Measurements from ENCODE around the gene ESRRA.

Gene ESRRA

DNA sequence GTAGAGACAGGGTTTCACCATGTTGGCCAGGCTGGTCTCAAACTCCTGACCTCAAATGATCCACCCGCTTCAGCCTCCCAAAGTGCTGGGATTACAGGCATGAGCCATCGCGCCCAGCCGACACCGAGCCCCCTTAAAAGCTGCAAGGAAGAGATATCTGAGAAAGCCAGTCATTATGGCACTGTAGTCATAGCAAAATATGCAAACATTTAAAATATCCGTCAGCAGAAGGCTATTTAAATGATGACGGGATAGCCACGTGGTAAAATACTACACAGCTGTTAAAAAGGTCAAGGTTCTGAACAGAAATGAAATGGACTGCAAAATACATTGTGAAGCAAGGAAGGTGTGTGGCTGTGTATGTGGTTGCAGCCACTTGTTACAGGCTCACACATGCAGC, 28.2 kb downstream of the ESRRA start:
- no peak for TF ChIP-seq CTCF (IDR thresholded peaks at IDR 0.05; ENCODE audit: extremely low read depth, insufficient read depth, missing control alignments)
- in situ Hi-C loops (cut with MboI; ENCODE audit: low pct_unique_long_range_greater_than_20kb, low sequenced_read_pairs, unreplicated experiment), result no loop called here
- no peak for DNase-seq (ENCODE audit: low spot score)

GRCh38 chr11:64334764-64335735, 29.7 kb downstream of the ESRRA start:
- peak; percentile 93 for DNase-seq (ENCODE audit: low spot score)
- TF ChIP-seq CTCF (IDR thresholded peaks at IDR 0.05; ENCODE audit: extremely low read depth, insufficient read depth, missing control alignments), result no peak
- in situ Hi-C loops (cut with MboI; ENCODE audit: low pct_unique_long_range_greater_than_20kb, low sequenced_read_pairs, unreplicated experiment), result no loop called here

DNA sequence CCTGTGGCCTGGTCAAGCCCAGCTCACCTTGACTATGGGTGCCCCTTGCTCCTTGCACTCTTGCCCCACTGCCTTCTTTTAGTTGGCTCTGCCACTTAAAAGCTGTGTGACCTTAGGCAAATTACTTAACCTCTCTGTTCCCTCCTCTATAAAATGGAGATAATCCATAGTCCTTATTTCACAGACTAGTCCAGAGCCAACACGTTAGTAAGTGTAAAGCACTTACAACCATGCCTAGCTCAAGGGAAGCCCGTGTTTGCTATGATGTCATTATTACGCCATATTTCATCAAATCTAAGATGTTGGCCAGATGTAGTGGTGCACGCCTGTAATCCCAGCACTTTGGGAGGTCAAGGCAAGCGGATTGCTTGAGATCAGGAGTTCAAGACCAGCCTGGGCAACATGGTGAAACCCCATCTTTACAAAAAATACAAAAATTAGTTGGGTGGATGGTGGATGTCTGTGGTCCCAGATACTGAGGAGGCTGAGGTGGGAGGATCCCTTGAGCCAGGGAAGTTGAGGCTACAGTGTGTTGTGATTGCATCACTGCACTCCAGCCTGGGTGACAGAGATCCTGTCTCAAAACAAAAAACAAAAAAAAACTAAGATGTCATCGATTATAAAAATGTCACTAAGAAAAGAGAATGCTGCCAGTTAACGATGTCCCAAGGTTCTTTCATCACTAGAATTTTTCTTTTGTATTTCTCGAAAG, 32.4 kb downstream of the ESRRA start:
- TF ChIP-seq CTCF (IDR thresholded peaks at IDR 0.05; ENCODE audit: extremely low read depth, insufficient read depth, missing control alignments), result no peak
- DNase-seq (ENCODE audit: low spot score), result no peak
- in situ Hi-C loops (cut with MboI; ENCODE audit: low pct_unique_long_range_greater_than_20kb, low sequenced_read_pairs, unreplicated experiment), result no loop called here

- DNase-seq (ENCODE audit: low spot score), result no peak
- TF ChIP-seq CTCF (IDR thresholded peaks at IDR 0.05; ENCODE audit: extremely low read depth, insufficient read depth, missing control alignments), result no peak
- in situ Hi-C loops (cut with MboI; ENCODE audit: low pct_unique_long_range_greater_than_20kb, low sequenced_read_pairs, unreplicated experiment), result no loop called here
Observed at GRCh38 chr11:64338716-64339115, 33.4 kb downstream of the ESRRA start.

GRCh38 chr11:64339286-64339685, 34.0 kb downstream of the ESRRA start:
- no peak for TF ChIP-seq CTCF (IDR thresholded peaks at IDR 0.05; ENCODE audit: extremely low read depth, insufficient read depth, missing control alignments)
- DNase-seq (ENCODE audit: low spot score), result no peak
- in situ Hi-C loops (cut with MboI; ENCODE audit: low pct_unique_long_range_greater_than_20kb, low sequenced_read_pairs, unreplicated experiment), result no loop called here

DNA sequence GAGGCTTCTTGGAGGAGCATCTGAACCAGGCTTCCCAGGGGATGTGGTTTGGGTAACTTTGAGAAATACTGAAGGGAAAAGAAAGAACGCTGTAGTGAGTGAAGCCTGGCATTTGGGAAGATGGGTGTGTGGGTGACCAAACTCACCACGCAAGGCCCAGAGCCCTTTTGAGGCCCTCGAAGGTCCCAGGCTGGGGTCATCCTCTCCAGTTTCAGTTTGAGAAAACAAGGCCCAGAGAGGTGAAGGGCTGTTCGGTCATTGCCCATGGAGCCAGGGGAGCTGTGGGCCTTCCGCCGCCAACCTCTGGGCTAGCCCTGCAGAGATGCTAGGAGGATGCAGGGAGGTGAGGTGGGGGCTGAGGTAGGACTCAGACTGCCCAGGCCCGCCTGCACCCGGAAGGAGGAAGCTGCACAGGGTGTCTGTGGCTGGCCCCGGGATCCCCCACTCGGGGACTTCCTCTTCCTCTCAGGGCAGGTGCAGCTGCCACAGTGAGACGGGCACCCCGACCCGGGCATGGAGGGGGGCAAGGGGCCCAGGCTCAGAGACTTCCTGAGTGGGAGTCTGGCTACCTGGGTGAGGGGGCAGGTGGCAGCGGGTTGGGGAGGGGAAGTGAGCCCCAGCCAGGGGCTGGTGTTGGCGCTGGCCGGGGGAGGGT, 34.6 kb downstream of the ESRRA start, which contains the start of gene CCDC88B:
TSS of gene CCDC88B (plus strand) at position 451 of the 655 bp plus-strand sequence. CDS start at position 514, 63 bp downstream.
- DNase-seq (ENCODE audit: low spot score), result peak; percentile 89
- in situ Hi-C loops (cut with MboI; ENCODE audit: low pct_unique_long_range_greater_than_20kb, low sequenced_read_pairs, unreplicated experiment), result no loop called here
- no peak for TF ChIP-seq CTCF (IDR thresholded peaks at IDR 0.05; ENCODE audit: extremely low read depth, insufficient read depth, missing control alignments)
